ENCODE results near the gene CACNA1C.

CACNA1C gene

GRCh38 chr12:2495417-2496112 is 442.8 kb downstream of the CACNA1C start:
- no peak for DNase-seq

DNA sequence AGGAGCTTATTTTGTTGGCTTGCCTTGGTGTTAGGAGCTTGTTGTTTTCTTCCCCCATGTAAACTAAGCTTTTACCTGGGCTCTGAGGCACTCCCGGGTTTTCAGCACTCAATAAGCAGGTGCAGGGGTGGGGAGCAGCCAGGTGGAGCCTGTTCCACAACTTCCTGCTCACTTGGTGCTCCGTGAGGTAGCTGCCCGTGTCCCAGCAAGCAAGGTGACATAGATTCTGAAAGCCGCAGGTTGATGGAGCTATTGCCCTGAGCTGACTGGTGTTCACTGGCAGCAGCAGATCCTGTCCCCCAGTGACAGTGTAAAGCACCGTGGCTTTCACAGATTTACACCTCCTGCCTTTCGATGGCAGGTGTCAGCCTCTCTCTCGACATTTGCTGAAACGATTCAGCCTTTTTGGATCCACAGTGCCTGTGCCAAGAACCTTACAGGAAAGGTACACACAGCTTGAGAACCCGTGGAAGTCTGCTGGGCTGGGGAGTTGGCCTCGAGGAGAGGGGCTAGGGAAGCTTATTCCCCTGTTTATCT is 446.2 kb downstream of the CACNA1C start:
- no peak for DNase-seq

DNA sequence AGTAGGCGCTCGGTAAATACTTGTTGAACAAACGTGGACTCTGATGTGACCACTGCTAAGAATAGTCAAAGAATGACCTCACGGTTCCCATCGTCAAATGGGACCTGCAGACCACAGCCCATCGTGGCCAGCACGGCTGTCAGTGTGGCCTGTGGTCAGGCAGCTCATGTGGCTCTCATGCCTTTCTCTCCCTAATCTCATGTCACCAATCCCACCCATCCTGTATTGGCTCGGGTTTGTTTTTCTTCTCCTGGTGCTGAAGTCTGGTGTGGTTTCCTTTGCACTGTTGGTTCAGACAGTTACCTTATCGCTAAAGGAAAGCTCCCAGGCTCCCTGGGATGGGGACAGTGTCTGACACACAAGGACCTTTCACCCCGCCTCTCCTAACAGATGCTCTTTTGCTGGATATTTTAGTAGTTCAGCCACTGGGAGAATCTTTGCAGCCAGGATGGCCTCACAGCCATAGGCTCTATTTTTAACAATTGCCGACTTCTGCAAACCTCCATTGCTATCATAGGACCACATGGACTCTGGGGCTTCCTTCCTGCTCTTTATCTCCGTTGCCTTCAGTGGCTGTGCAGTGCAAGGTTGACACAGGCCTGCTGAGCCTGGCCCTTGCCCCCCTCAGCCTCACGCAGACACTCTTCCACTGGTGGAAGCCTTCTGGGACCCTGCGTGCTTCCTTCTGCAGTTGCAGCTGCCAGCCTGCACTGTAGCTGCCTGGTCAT is 448.8 kb downstream of the CACNA1C start:
- no peak for DNase-seq

DNA sequence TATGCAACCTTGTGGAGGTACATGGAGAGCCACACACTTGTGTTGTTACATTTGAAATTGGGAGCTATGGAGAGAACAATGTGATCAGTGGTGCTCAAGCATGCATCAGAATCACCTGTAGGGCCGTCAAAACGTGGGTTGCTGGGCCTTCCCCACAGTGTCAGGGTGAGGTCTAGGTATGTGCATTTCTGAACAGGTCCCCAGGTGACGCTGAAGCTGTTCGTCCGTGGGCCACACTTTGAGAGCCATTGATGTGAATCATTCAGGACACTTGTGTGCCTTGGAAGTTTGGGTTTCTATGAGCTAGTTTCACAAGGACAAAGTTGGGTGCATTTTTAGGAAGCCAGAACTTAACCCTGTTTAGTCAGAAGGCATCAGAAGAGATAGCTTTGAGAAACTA is 450.2 kb downstream of the CACNA1C start:
- no peak for DNase-seq

- no peak for DNase-seq
Measured at GRCh38 chr12:2503762-2504161, 451.0 kb downstream of the CACNA1C start.

DNA sequence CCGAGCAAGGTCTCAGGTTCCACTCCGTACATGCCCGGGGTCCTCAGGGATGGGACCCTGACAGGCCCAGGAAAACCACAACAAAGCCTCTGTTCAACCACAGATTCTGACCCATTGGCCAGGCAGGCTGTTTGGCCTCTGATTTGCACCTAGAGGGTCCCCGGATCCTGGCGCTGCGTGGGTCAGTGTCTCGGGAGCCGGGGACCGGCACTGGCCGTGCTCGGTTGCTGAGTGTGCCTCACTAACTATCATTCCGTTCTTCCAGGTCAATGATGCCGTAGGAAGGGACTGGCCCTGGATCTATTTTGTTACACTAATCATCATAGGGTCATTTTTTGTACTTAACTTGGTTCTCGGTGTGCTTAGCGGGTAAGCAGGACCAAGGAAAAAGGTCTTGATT is 451.8 kb downstream of the CACNA1C start:
- DNase-seq, result no peak

DNA sequence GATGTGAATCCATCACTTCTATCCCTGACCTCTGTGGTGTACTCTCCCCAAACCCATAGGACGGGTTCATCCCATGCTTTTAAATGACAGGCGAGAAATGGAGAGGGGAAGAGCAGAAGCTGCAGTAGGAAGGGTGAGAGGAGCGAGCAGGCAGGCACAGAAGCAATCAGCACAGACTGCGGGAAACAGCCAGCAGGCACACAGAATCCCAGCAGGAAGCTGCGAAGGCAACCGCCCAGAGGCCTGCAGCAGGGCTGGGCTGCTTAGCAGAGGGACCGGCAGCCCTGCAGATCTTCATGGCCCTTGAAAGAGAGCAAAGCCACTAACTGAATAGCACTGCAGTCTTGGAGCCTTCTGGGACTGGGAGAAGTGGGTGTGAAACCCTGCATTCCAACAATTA is 455.0 kb downstream of the CACNA1C start:
- no peak for DNase-seq

DNA sequence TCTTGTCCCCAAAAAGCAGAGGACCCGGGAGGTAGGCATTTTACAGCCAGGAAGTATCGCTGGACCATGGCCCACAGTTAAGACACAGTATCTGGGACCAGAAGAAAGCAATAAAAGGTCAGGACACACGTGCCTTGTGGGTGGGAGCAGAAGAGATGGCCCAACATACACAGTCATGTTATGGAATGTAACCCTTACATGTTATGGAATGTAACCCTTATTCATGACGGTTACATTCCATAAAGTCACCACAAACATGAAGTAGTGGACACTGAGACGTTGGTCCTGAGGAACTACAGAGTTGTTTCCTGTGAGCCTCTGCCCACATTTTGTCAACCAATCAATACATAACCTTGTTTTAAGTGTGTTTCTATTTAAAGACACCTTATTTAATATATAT is 456.4 kb downstream of the CACNA1C start:
- DNase-seq, result no peak

GRCh38 chr12:2510045-2510444 is 457.3 kb downstream of the CACNA1C start:
- no peak for DNase-seq

- no peak for DNase-seq
Measured at GRCh38 chr12:2513141-2514037, 460.6 kb downstream of the CACNA1C start.

DNA sequence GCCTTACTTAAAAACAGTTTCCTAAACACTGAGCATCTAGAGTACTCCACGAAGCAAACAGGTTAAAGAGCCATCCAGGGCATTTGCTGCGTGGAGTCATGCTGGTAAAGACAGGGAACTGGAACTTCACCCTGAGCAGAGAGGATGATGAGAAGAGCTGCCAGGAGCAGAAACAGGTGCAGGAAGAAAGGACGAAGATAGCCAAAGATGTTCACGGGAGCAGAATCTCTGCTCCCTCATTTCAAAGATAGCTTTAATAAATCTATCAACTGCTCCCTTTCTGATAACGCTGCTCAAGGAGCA is 461.2 kb downstream of the CACNA1C start:
- no peak for DNase-seq

- DNase-seq, result no peak
Measured at GRCh38 chr12:2520722-2521246, 468.0 kb downstream of the CACNA1C start.

GRCh38 chr12:2523317-2523716 is 470.5 kb downstream of the CACNA1C start:
- DNase-seq, result no peak

DNA sequence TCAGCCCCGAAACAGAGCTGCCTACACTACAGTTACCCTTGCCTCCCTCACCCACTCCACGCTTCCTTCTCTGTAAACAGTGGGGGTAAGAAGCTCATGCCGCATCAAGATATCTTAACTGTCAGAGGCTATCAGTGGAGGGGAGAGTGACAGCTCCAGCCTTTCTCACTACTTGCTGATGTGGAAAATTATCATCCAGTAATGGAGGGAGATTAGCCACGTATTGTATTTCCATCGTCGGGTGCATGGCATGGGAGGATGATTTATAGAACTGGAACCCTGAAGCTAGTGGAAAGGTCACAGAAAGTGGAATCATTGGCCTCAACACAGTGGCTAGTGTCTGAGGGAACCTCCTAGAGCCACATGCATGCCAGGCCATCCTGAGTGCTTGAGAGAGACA is 471.1 kb downstream of the CACNA1C start:
- no peak for DNase-seq

DNA sequence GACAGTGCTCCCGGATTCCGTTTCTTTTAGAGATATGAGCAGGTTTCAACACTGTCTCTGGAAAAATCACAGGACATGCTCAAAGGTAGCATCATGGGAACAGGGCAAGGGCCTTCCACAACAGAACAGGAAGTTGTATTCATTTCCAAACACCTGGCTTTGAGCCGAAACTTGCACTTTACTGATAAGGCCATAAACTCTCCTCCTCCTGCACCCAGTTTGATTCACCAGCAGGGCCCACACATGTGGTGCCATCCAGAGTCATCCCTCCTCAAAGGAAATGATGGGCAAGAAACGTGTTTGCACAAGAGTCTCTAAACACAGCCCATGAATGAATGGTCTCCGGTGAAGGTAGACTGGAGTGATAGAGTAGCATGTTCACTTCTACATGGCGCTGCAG is 473.6 kb downstream of the CACNA1C start:
- DNase-seq, result no peak

DNA sequence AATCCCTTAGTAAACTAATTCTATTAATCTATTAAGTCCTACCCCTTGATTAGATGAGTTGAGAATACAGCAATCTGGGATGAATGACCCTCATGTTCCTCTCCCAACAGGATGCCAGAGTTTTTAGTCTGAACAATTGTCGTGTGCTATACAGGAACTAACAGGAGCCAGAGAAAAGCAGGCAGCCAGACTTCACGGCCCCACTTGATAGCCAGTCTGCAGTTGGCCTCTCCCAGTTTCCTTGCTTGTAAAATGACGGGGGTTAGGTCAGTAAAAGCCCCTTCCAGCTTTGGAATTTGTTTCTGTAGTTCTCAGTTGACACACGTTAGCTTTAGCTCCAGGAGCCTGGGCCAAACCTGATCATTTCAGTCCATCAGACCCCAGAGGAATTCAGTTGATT is 475.2 kb downstream of the CACNA1C start:
- DNase-seq, result no peak

DNA sequence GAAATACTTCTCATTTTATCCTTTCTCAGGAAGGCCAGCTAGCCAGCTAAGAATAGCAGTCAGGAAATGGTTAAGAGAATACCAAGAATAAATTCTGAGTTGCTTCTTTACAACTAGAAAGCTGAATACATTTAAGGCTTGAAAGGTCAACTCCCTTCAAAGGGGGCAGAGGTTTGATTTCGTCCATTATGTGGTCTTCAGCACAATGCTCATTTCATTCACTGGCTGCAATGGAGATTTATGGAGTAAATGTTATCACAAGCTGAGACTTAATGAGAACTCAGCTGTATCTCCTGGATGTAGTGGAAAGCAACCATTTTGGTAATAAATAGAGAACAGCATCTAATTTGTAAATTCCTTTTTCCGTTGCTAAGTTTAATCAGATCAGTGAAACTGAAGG is 477.0 kb downstream of the CACNA1C start:
- no peak for DNase-seq

DNA sequence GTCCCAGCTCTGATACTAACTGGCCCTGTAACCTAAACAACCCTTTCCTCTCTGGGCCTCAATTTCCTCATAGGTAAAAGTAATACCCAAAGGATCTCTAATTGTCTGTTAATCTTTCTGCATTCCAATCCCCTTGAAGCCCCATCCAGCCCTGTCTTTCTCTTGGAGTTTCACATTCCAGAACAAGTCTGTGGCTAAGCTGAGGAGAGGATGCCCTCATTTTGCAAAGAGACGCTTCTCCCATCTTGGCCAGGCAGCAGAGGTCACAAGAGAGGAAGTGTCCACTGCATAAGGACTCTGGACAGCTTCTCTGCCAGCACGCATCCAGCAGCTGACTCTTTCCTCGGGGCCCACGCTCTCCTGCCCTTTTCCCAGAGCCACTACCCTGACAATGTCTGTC is 478.6 kb downstream of the CACNA1C start:
- no peak for DNase-seq

GRCh38 chr12:2533036-2533435 is 480.2 kb downstream of the CACNA1C start:
- no peak for DNase-seq

GRCh38 chr12:2535583-2536204 is 482.9 kb downstream of the CACNA1C start:
- DNase-seq, result no peak

DNA sequence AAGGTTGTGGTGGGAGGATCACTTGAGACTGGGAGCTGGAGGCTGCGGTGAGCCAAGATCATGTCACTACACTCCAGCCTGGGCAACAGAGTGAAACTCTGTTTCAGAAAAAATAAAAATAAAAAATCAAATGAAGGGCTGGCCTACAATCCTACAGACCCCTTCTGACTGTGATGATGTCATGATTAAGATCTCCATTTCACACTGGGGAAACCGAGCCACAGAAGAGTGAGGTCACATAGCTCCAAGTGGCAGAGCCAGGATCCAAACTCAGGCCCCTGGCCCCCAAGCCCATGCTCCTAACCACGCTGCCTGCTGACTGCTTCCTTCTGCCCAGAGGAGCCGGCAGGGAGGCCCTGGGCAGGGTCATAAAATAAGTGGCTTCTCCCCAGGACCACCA is 483.9 kb downstream of the CACNA1C start:
- no peak for DNase-seq

GRCh38 chr12:2537868-2538541 is 485.2 kb downstream of the CACNA1C start:
- DNase-seq, result no peak
